Spleen (tissue), 7 donors: Measurements from ENCODE around the gene CCDC12.
A peak's percentile ranks its signal among the peaks of the same experiment; 100 is the strongest.

Experiments
- POLR2A ChIP-seq, 3 donors: fragments of 450-650 bp; IDR thresholded peaks; one replicate each; pipeline ENCODE4 v1.5.1; 2017; ENCODE audit warnings: antibody characterized with exemption in 3 of 3, mild to moderate bottlenecking in 1 of 3
- POLR2AphosphoS5 ChIP-seq, 3 donors: sonication (generic); formaldehyde crosslinking; IDR thresholded peaks; one replicate each; pipeline ENCODE4 v1.5.1; 2017; ENCODE audit warnings: antibody characterized with exemption in 3 of 3
- TF ChIP-seq, protein P1 (sequence below), 11 experiments: fragments of 200-600 bp in 7 of 11; fragments of 450-650 bp in 4 of 11; sonication (generic) in 4 of 11; IDR thresholded peaks in 8 of 11; conservative IDR thresholded peaks in 3 of 11; 1 replicate in 7 of 11; 2 replicates in 4 of 11; pipeline versions ENCODE4 v1.4.0 to v1.8.0; 2016 to 2021; ENCODE audit warnings: antibody characterized with exemption in 11 of 11, inconsistent platforms in 4 of 11, mild to moderate bottlenecking in 1 of 11
- donor health status: DM: no; HTN: no; CAD: no; lungs with moderate emphysema.
- donor health status: DM: no; HTN: no; CAD: no.
- donor health status: DM: no; HTN: no; CAD: no.

DNA sequence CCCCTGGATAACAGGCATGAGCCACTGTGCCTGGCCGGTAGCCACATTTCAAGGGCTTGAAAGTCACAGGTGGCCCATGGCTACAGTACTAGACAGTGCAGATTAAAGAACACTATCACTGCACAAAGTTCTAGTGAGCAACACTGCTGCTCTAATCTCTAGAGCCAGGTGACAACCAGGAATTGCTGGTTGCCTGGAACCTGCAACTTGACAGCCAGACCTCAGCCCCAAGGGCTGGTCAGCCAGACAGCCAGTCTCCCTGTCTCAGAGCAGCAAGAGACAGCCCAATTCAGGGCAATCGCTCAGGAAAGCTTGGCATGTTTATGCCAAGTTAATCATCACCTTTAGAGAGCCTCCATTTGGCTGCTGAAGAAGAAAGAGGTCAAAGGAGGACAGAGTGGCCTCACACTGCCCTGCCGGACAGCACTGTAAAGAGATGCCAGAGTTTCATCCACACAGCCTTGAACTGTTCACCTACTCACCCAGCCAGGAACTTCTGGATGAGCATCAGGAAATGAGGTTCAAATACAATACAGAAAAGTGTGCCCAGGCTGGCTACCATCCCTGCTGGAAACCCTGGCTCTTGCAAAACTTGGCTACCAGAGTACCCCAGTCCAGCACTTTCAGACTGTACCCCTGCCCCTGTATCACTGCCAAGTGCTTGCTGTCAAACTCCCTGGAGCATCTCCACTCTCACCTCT is 6.0 kb downstream of the CCDC12 start:
- TF ChIP-seq, protein P1, sequence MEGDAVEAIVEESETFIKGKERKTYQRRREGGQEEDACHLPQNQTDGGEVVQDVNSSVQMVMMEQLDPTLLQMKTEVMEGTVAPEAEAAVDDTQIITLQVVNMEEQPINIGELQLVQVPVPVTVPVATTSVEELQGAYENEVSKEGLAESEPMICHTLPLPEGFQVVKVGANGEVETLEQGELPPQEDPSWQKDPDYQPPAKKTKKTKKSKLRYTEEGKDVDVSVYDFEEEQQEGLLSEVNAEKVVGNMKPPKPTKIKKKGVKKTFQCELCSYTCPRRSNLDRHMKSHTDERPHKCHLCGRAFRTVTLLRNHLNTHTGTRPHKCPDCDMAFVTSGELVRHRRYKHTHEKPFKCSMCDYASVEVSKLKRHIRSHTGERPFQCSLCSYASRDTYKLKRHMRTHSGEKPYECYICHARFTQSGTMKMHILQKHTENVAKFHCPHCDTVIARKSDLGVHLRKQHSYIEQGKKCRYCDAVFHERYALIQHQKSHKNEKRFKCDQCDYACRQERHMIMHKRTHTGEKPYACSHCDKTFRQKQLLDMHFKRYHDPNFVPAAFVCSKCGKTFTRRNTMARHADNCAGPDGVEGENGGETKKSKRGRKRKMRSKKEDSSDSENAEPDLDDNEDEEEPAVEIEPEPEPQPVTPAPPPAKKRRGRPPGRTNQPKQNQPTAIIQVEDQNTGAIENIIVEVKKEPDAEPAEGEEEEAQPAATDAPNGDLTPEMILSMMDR (IDR thresholded peaks at IDR 0.05 in 8 of 11, conservative IDR thresholded peaks at IDR 0.05 in 3 of 11) = no peak
- no peak for TF ChIP-seq POLR2A (IDR thresholded peaks at IDR 0.05)
- peak in 1 of 3 donors; percentile 60 for TF ChIP-seq POLR2AphosphoS5 (IDR thresholded peaks at IDR 0.05)
